GM18951 (cell line): ENCODE data around the gene ZSCAN9.
A peak's percentile ranks its signal among the peaks of the same experiment; 100 is the strongest.

Source experiments
- POLR2A ChIP-seq: IDR thresholded peaks from 4 replicates; pipeline ENCODE4 v1.6.1; 2011; ENCODE audit warnings: mild to moderate bottlenecking; ENCODE audit not compliant: insufficient read length, insufficient read depth; ENCODE audit errors: extremely low read depth
- in situ Hi-C: fragments of 300-500 bp; cut with MboI; formaldehyde crosslinking; loops from one replicate; pipeline ENCODE4 v1.12.0; 2022; ENCODE audit warnings: low sequenced_read_pairs, mixed read lengths, inconsistent platforms; ENCODE audit not compliant: unreplicated experiment

Gene ZSCAN9

GRCh38 chr6:28266962-28267694 lies 42.1 kb downstream of the ZSCAN9 start, which contains the start of gene ZSCAN26:
Gene ZSCAN26 (plus strand): TSS chr6:28267143. CDS start chr6:28271920, 4,777 bp downstream.
- TF ChIP-seq POLR2A, result peak; percentile 77
- in situ Hi-C loops, result no loop called here

- in situ Hi-C loops, result no loop called here
- no peak for TF ChIP-seq POLR2A
Observed at GRCh38 chr6:28267695-28268059, 42.6 kb downstream of the ZSCAN9 start.

DNA sequence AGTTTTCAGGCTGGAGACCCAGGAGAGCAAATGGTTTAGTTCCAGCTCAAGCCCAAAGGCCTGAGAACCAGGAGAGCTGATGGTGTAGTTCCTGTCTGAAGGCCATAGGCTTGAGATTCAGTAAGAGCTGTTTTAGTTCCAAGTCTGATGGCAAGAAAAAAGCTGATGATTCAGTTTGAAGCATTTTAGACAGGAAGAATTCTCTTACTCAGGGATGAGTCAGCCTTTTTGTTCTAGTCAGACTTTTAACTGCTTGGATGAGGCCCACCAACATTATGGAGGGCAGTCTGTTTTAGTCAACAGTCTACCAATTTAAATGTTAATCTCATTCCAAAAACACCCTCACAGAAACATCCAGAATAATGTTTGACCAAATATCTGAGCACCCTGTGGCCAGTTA lies 44.4 kb downstream of the ZSCAN9 start:
- in situ Hi-C loops, result no loop called here
- no peak for TF ChIP-seq POLR2A

DNA sequence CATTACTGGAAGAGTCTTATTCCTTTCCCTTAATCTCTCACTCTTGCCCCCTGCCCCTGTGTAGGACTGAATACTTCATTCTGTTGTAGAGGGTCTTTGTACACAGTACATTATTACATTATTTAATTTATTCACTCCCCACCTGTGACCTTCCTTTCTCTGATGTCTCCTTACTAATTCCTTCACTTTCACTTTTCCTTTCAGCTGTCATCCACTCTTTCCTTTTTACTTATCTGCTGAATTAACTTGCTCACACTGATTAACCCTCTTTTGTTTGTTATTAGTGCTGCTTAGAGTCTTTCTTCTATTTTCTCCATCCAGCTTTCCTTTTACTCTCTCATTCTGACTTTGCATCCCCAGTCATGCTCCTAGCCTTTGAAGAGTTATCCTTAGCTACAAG lies 49.8 kb downstream of the ZSCAN9 start:
- in situ Hi-C loops, result no loop called here
- TF ChIP-seq POLR2A, result no peak

DNA sequence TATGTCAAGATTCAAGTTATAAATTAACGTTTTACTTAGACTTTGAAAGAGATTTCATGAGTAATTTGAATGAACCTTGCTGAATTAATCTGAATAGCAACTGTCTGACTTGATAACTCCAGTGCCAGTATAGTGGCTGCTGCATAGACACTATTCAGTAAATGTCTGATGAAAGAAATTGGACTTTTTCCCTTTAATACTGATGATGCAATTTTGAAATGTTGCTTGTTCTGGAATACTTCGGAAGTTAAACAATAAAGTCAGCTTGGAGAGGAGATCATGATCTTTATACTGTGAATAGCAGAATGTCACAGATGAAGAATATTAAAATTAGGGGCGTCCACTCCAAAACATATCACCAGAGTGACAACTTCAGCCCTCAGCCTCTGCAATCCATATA lies 52.7 kb downstream of the ZSCAN9 start:
- TF ChIP-seq POLR2A, result no peak
- in situ Hi-C loops, result no loop called here

DNA sequence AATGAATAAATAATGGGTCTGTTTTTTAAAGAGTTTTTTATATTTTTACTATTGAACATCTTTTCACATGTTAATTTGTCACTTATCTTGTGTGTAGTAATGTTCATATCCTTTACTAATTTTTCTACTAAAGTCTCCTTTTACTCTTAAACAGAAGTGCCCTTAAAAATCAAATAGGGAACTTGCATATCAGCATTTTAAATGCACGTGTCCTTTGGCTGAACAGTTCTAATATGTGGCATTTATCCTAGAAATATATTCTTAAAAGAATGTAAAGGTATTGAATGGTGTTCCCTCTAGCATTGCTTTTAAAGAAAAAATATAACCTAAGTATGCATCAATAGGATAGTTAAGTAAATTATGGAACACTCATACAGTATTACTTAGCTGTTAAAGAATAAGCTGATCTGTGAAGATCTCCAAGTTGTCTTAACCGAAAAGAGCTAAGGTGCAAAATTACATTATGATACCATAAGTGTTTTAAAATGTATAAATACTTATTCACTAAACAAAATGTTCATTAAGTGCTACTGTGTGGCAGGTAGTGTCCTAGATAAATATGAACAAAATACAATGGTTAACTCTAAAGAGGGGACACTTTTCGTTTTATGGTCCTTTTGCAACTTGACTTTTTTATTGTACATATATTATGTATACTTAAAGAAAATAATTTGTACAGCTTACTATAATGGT lies 55.7 kb downstream of the ZSCAN9 start:
- TF ChIP-seq POLR2A, result no peak
- in situ Hi-C loops, result no loop called here

DNA sequence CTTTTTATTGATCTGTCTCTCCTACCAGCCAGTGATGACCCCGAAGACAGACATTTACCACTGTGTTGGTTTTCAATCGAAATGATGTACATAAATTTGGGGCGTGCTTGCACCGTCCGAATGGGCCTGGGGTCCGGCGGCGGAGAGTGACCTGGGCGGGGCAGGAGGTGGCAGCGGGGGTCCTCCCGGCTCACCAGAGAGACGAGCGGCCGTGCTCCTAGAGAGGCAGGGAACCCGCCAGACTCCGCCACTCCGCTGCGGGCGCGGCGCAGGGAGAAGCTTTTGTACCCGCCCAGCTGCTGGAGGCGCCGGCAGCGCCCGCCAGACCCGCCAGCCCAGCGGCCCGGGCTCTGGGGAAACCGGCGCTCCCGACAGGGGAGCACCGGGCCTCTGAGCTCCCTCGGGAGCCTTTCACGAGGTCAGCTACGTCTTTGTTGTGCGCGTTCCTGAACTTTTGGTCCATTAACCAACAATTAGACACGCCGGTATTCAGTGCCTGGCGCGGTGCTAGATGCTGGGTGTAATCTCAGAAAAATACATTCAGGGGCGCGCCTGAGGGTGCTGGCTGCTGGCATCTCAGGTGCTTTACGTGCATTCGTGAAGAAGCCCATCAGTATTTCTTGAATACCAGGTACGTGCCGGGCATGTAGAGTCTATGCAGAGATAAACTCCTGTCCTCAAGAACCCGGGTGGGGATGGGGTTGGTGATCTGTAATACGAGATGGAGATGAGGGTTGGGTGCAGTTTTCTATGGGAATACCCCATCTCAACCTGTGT lies 56.4 kb downstream of the ZSCAN9 start, which contains the start of gene PGBD1:
Gene PGBD1, plus strand, starts transcription at position 285 of the 777 bp plus-strand sequence. CDS start 2,242 bp downstream, outside the sequence.
- TF ChIP-seq POLR2A, result peak; percentile 81
- in situ Hi-C loops, result no loop called here

DNA sequence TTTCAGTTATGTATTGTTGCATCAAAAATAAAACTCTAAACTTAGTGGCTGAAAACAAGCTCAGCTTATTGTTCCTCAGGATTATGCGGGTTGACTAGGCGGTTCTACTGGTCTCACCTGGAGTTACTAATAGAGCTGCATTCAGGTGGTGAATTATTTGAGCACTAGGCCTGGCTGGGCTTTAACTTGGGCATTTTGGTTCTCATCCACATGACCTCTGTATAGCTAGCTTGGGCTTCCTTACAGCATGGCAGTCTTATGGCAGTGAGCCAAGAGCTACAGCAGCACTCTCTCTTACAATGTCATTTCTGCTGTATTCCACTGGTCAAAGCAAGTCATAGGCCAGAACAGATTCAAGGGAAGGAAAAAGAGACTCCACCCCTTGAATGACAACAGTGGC lies 57.9 kb downstream of the ZSCAN9 start:
- no peak for TF ChIP-seq POLR2A
- in situ Hi-C loops, result no loop called here
